SK-N-SH (cell line): Measurements from ENCODE around the gene NOCT. TPM values are rescaled to one million over a fixed set of nuclear protein-coding genes. Genes with fewer than 3 reads are reported as not detected.

Source experiments
- CTCF ChIA-PET: fragments of 300-600, 350-600 bp; formaldehyde crosslinking; extraction: SDS; loops from one replicate; lab custom pipeline; 2021; lab: Yijun Ruan, JAX
- POLR2A ChIA-PET: fragments of 350-600 bp; sonication (Branson Sonifier 250); formaldehyde crosslinking; extraction: SDS; loops from one replicate; lab custom pipeline; 2020; ENCODE audit warnings: antibody characterized with exemption, inconsistent platforms; lab: Yijun Ruan, JAX
- DNase-seq: peaks from one replicate; pipeline ENCODE4 v3.0.0; 2012
- H2AFZ ChIP-seq: fragments of 200-600 bp; sonication (generic); 2 replicates; pipeline ENCODE4 v1.8.1; 2016; ENCODE audit warnings: antibody characterized with exemption, mild to moderate bottlenecking, low read depth
- H3F3A ChIP-seq: fragments of 200-600 bp; sonication (generic); replicated peaks from 2 replicates; pipeline ENCODE3; 2016; ENCODE audit warnings: antibody characterized with exemption, mild to moderate bottlenecking; ENCODE audit not compliant: insufficient read depth
- H3K27ac ChIP-seq, 2 experiments: fragments of 200-500 bp in 1 of 2; fragments of 200-600 bp in 1 of 2; sonication (Bioruptor generic) in 1 of 2; sonication (generic), shearing (Covaris generic) in 1 of 2; 2 replicates each; pipeline versions ENCODE4 v1.5.1 to v1.6.1; 2014 to 2016; ENCODE audit warnings: low read depth in 2 of 2, inconsistent platforms in 1 of 2, low read length in 1 of 2, mild to moderate bottlenecking in 1 of 2, mixed read lengths in 1 of 2
- H3K27me3 ChIP-seq: fragments of 200-600 bp; sonication (generic), shearing (Covaris generic); 2 replicates; pipeline ENCODE4 v1.6.1; 2016; ENCODE audit warnings: mixed run types; ENCODE audit not compliant: insufficient read depth
- H3K36me3 ChIP-seq, 2 experiments: fragments of 200-500 bp in 1 of 2; fragments of 200-600 bp in 1 of 2; sonication (Bioruptor generic) in 1 of 2; sonication (generic) in 1 of 2; replicated peaks in 1 of 2; 2 replicates each; pipeline versions ENCODE3 to v1.5.1; 2014 to 2016; ENCODE audit warnings: low read length in 1 of 2, mild to moderate bottlenecking in 1 of 2; ENCODE audit not compliant: insufficient read depth in 2 of 2, control insufficient read depth in 1 of 2
- H3K4me1 ChIP-seq, 2 experiments: fragments of 200-500 bp in 1 of 2; fragments of 200-600 bp in 1 of 2; sonication (Bioruptor generic) in 1 of 2; sonication (generic), shearing (Covaris generic) in 1 of 2; 2 replicates each; pipeline versions ENCODE4 v1.5.1 to v1.6.1; 2014 to 2016; ENCODE audit warnings: low read depth in 1 of 2, low read length in 1 of 2, mixed run types in 1 of 2; ENCODE audit not compliant: insufficient read depth in 2 of 2, control insufficient read depth in 1 of 2
- H3K4me2 ChIP-seq: fragments of 200-600 bp; sonication (generic), shearing (Covaris generic); 2 replicates; pipeline ENCODE4 v1.6.1; 2017; ENCODE audit warnings: mixed run types
- H3K4me3 ChIP-seq, 2 experiments: fragments of 200-500 bp in 1 of 2; fragments of 200-600 bp in 1 of 2; sonication (Bioruptor generic) in 1 of 2; sonication (generic), shearing (Covaris generic) in 1 of 2; 2 replicates each; pipeline versions ENCODE4 v1.5.1 to v1.8.1; 2014 to 2016; ENCODE audit warnings: low read depth in 2 of 2, inconsistent platforms in 1 of 2, low read length in 1 of 2, mild to moderate bottlenecking in 1 of 2, mixed read lengths in 1 of 2, moderate library complexity in 1 of 2
- H3K79me2 ChIP-seq: fragments of 200-600 bp; sonication (generic); 2 replicates; pipeline ENCODE4 v1.8.1; 2017; ENCODE audit warnings: mild to moderate bottlenecking; ENCODE audit not compliant: insufficient read depth
- H3K9ac ChIP-seq: fragments of 200-600 bp; sonication (generic); 2 replicates; pipeline ENCODE4 v1.6.1; 2017; ENCODE audit warnings: mixed run types
- H3K9me2 ChIP-seq: fragments of 200-600 bp; sonication (generic); 2 replicates; pipeline ENCODE4 v1.6.1; 2017; ENCODE audit warnings: mixed run types
- H3K9me3 ChIP-seq: fragments of 200-600 bp; sonication (generic); 2 replicates; pipeline ENCODE4 v1.6.1; 2017; ENCODE audit warnings: mixed run types, mild to moderate bottlenecking, moderate library complexity
- H4K20me1 ChIP-seq: fragments of 200-600 bp; sonication (generic); 2 replicates; pipeline ENCODE4 v1.6.1; 2017; ENCODE audit warnings: mild to moderate bottlenecking, mixed run types; ENCODE audit not compliant: insufficient read depth
- CHD2 ChIP-seq: fragments of 150-350 bp; IDR thresholded peaks from 2 replicates; pipeline ENCODE4 v1.6.1; 2018; ENCODE audit warnings: low read length; ENCODE audit not compliant: partially characterized antibody
- CTCF ChIP-seq: fragments of 200-600 bp; sonication (generic); IDR thresholded peaks from 2 replicates; pipeline ENCODE4 v1.6.1; 2017; ENCODE audit warnings: antibody characterized with exemption, mild to moderate bottlenecking, moderate library complexity
- EP300 ChIP-seq, 2 experiments: IDR thresholded peaks; 2 replicates each; pipeline versions ENCODE4 v1.4.0 to v1.6.1; 2012; ENCODE audit warnings: borderline replicate concordance in 1 of 2, low read depth in 1 of 2, low read length in 1 of 2
- FOSL2 ChIP-seq: IDR thresholded peaks from 2 replicates; pipeline ENCODE4 v1.4.0; 2012; ENCODE audit warnings: low read depth, mild to moderate bottlenecking, moderate library complexity, borderline replicate concordance
- FOXJ3 ChIP-seq: sonication (generic); formaldehyde crosslinking; IDR thresholded peaks from 2 replicates; pipeline ENCODE4 v1.5.1; 2020; ENCODE audit warnings: mild to moderate bottlenecking, missing genetic modification reagents
- FOXM1 ChIP-seq: IDR thresholded peaks from 2 replicates; pipeline ENCODE4 v1.4.0; 2012; ENCODE audit warnings: low read depth, mild to moderate bottlenecking
- GABPA ChIP-seq: IDR thresholded peaks from 2 replicates; pipeline ENCODE4 v1.4.0; 2012; ENCODE audit warnings: low read depth, mild to moderate bottlenecking
- GATA2 ChIP-seq: sonication (generic); formaldehyde crosslinking; IDR thresholded peaks from 2 replicates; pipeline ENCODE4 v1.5.0; 2020; ENCODE audit warnings: mild to moderate bottlenecking, missing genetic modification reagents
- MAX ChIP-seq: IDR thresholded peaks from 2 replicates; pipeline ENCODE4 v1.4.0; 2012; ENCODE audit warnings: low read depth
- MEF2A ChIP-seq: IDR thresholded peaks from 2 replicates; pipeline ENCODE4 v1.4.0; 2012; ENCODE audit warnings: low read depth, borderline replicate concordance
- MXI1 ChIP-seq: IDR thresholded peaks from 2 replicates; pipeline ENCODE4 v1.6.1; 2012; ENCODE audit warnings: mild to moderate bottlenecking, low read depth, low read length, improper control_type of control experiment
- NFIC ChIP-seq: IDR thresholded peaks from 2 replicates; pipeline ENCODE4 v1.4.0; 2012; ENCODE audit warnings: borderline replicate concordance
- NRF1 ChIP-seq: IDR thresholded peaks from 2 replicates; pipeline ENCODE4 v1.6.1; 2012; ENCODE audit warnings: low read depth, mild to moderate bottlenecking, low read length
- POLR2AphosphoS5 ChIP-seq: IDR thresholded peaks from 2 replicates; pipeline ENCODE4 v1.6.1; 2012; ENCODE audit warnings: low read depth, low read length
- RCOR1 ChIP-seq: fragments of 150-350 bp; IDR thresholded peaks from 2 replicates; pipeline ENCODE4 v1.6.1; 2017; ENCODE audit warnings: antibody characterized with exemption, low read length
- RFX5 ChIP-seq: IDR thresholded peaks from 2 replicates; pipeline ENCODE4 v1.6.1; 2012; ENCODE audit warnings: mild to moderate bottlenecking, improper control_type of control experiment, low read length
- SMC3 ChIP-seq: IDR thresholded peaks from 2 replicates; pipeline ENCODE4 v1.6.1; 2012; ENCODE audit warnings: low read depth, low read length, improper control_type of control experiment
- TAF1 ChIP-seq: IDR thresholded peaks from 2 replicates; pipeline ENCODE4 v1.6.1; 2012; ENCODE audit warnings: low read depth, mild to moderate bottlenecking, low read length, moderate library complexity, borderline replicate concordance
- TCF12 ChIP-seq: IDR thresholded peaks from 2 replicates; pipeline ENCODE4 v1.4.0; 2012
- USF1 ChIP-seq: IDR thresholded peaks from 2 replicates; pipeline ENCODE4 v1.4.0; 2012; ENCODE audit warnings: low read depth, borderline replicate concordance
- WGBS: methylation state at CpG from one replicate; pipeline ENCODE4 v1.1.6; 2017; ENCODE audit warnings: low lambda C conversion rate; 5-methylcytosine and 5-hydroxymethylcytosine counted together
- polyA plus RNA-seq, 3 experiments: library from polyadenylated mRNA; depleted of rRNA; stranded (reverse); fragments of >200 nt; gene quantifications; 2 replicates each; pipeline ENCODE4 v1.2.3, GENCODE V29; 2012
- TF ChIP-seq, protein P1 (sequence below): fragments of 150-350 bp; IDR thresholded peaks from 2 replicates; pipeline ENCODE4 v1.6.1; 2016; ENCODE audit warnings: mild to moderate bottlenecking, low read depth, low read length
- TF ChIP-seq, protein P2 (sequence below): IDR thresholded peaks from 2 replicates; pipeline ENCODE4; 2012

The NOCT gene
- polyA plus RNA-seq, 1 of the 3 experiments (the other 2 are of a cell fraction), result 3.8 TPM

- TF ChIP-seq CTCF (peak; percentile 23; the same call in 1 of the 2 replicates), MAX (0 out of 2 replicates have a peak, but pooled peaks have one; percentile 16), FOXM1 (no peak), RFX5 (no peak), FOXJ3 (no peak), MXI1 (peak; percentile 5; the same call in 1 of the 2 replicates), NRF1 (no peak), GABPA (no peak), MEF2A (no peak)
- TF ChIP-seq, all 33 proteins: peak for 5
These were observed 68.0 kb downstream of the NOCT start (continued) for GRCh38 chr4:139083607-139083955.

DNA sequence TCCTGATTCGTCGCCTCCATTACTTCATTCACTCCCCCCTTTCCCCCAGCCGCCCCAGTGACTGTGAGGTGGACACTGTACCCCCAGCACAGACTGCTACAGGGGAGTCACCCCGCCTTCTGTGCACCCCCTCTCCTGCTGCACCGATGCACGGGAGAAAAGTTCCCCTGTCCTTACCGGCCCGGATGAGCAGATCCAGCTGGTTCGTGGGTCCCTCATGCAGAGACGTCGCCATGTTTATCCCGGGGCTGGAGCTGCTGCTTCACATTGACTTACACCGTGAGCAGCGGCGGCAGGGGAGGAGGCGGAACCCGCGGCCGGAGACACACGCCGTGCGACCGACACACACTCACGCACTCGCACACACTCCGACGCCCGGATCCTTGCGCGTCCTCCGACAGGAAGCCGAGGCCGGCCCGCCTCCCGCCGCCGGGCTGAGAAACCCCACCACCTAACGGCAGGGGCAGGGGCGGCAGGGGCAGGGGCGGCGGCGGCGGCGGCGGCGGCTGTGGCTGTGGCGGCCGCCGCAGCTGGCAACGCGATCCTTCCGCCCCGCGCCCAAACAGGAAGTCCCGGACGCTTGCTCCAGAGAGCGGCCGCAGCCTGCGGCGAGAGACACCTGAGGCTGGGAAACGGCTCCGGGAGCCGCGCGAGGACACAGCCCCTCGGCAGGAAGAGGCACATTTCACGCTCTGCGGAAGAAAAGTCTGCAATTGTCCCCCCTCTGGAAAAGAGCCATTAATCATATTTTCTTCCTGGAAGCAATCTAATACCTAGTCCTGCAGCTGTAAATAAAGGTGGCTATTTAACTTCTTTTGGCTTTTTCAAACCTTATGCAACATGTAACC is 68.6 kb downstream of the NOCT start:
- Histone ChIP-seq H4K20me1 (peaks cover 32% of the 10 kb centered on the region), H3K9ac (peak overlapping the region; percentile 94), H3K36me3 (peaks cover 3 to 13% of the 10 kb centered on the region in 2 experiments), H3K27me3 (no peaks in the 10 kb centered on the region), H3K79me2 (peaks cover 46% of the 10 kb centered on the region), H3F3A (peaks cover 25% of the 10 kb centered on the region), H3K4me3 (peak overlapping the region; percentile 68 to 84), H3K4me2 (peak overlapping the region; percentile 97), H3K4me1 (peaks cover 9 to 10% of the 10 kb centered on the region in 2 experiments; a peak in 2 of 4 replicates), H2AFZ (peak overlapping the region; percentile 92), H3K27ac (peak overlapping the region; percentile 97 to 98), H3K9me3 (no peaks in the 10 kb centered on the region), H3K9me2 (no peaks in the 10 kb centered on the region)
- WGBS, result 5% methylated on average over 11 of the region's 68 CpGs
- POLR2A ChIA-PET, result no interaction called here
- CTCF ChIA-PET, result interaction anchor here (0.6 to 10.5 kb wide), 12 partner anchors 11 to 307 kb away, joined by 3 to 74 read pairs (median 3); no protein-coding TSS in a partner anchor
- peak; percentile 91 for DNase-seq
- TF ChIP-seq FOSL2 (no peak), CHD2 (peak; percentile 94), TCF12 (no peak), POLR2AphosphoS5 (peak; percentile 40), MEF2A (no peak), GATA2 (CRISPR knock-in tag) (no peak), RCOR1 (no peak), MAX (peak; percentile 85), EP300 (IDR thresholded peaks at IDR 0.05; ENCODE audit: borderline replicate concordance in 1 of 2, low read depth in 1 of 2, low read length in 1 of 2) (no peak; a peak in 1 of 4 replicates), USF1 (no peak), NFIC (no peak), FOXM1 (no peak), TAF1 (peak; percentile 56; the same call in 1 of the 2 replicates), SMC3 (no peak), GABPA (peak; percentile 66), MXI1 (no peak; the same call in none of the 2 replicates)
- TF ChIP-seq, protein P1, sequence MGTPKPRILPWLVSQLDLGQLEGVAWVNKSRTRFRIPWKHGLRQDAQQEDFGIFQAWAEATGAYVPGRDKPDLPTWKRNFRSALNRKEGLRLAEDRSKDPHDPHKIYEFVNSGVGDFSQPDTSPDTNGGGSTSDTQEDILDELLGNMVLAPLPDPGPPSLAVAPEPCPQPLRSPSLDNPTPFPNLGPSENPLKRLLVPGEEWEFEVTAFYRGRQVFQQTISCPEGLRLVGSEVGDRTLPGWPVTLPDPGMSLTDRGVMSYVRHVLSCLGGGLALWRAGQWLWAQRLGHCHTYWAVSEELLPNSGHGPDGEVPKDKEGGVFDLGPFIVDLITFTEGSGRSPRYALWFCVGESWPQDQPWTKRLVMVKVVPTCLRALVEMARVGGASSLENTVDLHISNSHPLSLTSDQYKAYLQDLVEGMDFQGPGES, result no peak
- TF ChIP-seq, protein P2, sequence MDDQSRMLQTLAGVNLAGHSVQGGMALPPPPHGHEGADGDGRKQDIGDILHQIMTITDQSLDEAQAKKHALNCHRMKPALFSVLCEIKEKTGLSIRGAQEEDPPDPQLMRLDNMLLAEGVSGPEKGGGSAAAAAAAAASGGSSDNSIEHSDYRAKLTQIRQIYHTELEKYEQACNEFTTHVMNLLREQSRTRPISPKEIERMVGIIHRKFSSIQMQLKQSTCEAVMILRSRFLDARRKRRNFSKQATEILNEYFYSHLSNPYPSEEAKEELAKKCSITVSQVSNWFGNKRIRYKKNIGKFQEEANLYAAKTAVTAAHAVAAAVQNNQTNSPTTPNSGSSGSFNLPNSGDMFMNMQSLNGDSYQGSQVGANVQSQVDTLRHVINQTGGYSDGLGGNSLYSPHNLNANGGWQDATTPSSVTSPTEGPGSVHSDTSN, result peak; percentile 64
